ACC112 (cell line): ENCODE measurements around the gene TMEM81.

Experiments used
- H2AFZ ChIP-seq: fragments of 200-600 bp; sonication (generic); one replicate; pipeline ENCODE4 v1.6.0; 2017; ENCODE audit warnings: antibody characterized with exemption, low read length; ENCODE audit not compliant: unreplicated experiment
- H3K27ac ChIP-seq: fragments of 200-600 bp; sonication (generic); 2 replicates; pipeline ENCODE4 v1.5.1; 2014; ENCODE audit warnings: low read depth, mild to moderate bottlenecking, antibody characterized with exemption, low read length, moderate library complexity
- H3K27me3 ChIP-seq: fragments of 200-600 bp; sonication (generic); 2 replicates; pipeline ENCODE4 v1.6.1; 2014; ENCODE audit warnings: mild to moderate bottlenecking, antibody characterized with exemption, low read length, moderate library complexity, mixed read lengths; ENCODE audit not compliant: insufficient read depth
- H3K36me3 ChIP-seq: fragments of 200-600 bp; sonication (generic); 2 replicates; pipeline ENCODE4 v1.6.1; 2016; ENCODE audit warnings: mild to moderate bottlenecking, antibody characterized with exemption, low read length, moderate library complexity, mixed read lengths; ENCODE audit not compliant: insufficient read depth
- H3K4me1 ChIP-seq: fragments of 200-600 bp; sonication (generic); one replicate; pipeline ENCODE4 v1.6.1; 2016; ENCODE audit warnings: low read length, mixed read lengths; ENCODE audit not compliant: insufficient read depth, unreplicated experiment, control insufficient read depth
- H3K4me3 ChIP-seq: fragments of 200-600 bp; sonication (generic); 2 replicates; pipeline ENCODE4 v1.5.1; 2014; ENCODE audit warnings: mild to moderate bottlenecking, low read depth, low read length
- H3K79me2 ChIP-seq: fragments of 200-600 bp; sonication (generic); one replicate; pipeline ENCODE4 v1.6.0; 2016; ENCODE audit warnings: low read length; ENCODE audit not compliant: control insufficient read depth, unreplicated experiment, insufficient read depth

The TMEM81 gene, protein sequence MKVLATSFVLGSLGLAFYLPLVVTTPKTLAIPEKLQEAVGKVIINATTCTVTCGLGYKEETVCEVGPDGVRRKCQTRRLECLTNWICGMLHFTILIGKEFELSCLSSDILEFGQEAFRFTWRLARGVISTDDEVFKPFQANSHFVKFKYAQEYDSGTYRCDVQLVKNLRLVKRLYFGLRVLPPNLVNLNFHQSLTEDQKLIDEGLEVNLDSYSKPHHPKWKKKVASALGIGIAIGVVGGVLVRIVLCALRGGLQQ

DNA sequence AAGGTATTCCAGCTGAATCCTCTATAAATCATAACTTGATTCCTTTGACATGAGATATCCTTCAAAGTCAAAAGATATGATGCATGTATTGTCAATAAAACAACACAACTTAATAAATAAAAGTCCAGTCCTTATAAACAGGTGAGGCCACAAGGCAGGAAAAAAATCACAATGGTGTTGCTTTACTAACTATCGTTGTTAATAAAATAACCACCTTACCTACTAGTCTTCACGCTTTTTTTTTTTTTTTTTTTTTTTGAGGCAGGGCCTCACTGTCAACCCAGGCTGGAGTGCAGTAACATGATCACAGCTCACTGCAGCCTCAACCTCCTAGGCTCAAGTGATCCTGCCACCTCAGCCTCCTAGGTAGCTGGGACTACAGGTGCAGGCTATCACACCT is at the start of gene TMEM81:
Gene TMEM81, minus strand, starts transcription at position 101 of the 400 bp plus-strand sequence. CDS start 140 bp downstream, outside the sequence.
- no peaks in the 10 kb centered on the region for H3K79me2 ChIP-seq
- no peak within 1 kb of the TSS for H2AFZ ChIP-seq
- no peaks in the 10 kb centered on the region for H3K4me1 ChIP-seq
- H3K36me3 ChIP-seq = peaks cover 18% of the 10 kb centered on the region; the same call in 1 of the 2 replicates
- H3K27me3 ChIP-seq = no peaks in the 10 kb centered on the region
- no peak within 1 kb of the TSS for H3K4me3 ChIP-seq
- no peak within 1 kb of the TSS for H3K27ac ChIP-seq

DNA sequence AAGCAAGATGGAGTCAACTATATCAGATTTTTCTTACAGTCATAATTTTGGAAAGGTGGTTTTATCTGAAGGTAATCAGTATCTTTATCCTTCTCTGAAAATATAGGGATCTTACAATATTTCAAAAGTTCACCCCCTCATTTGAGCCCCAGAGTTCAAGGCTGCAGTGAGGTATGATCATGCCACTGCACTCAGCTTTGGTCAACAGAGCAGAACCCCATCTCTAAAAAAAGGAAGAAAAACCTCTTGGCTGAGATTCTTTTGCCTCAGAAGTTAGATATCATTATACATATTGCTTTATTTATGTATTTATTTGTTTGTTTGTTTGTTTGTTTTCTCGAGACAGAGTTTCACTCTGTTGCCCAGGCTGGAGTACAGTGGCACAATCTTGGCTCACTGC is 49.0 kb upstream of the TMEM81 start:
- Histone ChIP-seq H3K4me3 (no peak overlapping the region), H3K36me3 (no peaks in the 10 kb centered on the region), H3K4me1 (no peaks in the 10 kb centered on the region), H2AFZ (no peak overlapping the region), H3K27me3 (no peaks in the 10 kb centered on the region), H3K27ac (no peak overlapping the region), H3K79me2 (no peaks in the 10 kb centered on the region)

DNA sequence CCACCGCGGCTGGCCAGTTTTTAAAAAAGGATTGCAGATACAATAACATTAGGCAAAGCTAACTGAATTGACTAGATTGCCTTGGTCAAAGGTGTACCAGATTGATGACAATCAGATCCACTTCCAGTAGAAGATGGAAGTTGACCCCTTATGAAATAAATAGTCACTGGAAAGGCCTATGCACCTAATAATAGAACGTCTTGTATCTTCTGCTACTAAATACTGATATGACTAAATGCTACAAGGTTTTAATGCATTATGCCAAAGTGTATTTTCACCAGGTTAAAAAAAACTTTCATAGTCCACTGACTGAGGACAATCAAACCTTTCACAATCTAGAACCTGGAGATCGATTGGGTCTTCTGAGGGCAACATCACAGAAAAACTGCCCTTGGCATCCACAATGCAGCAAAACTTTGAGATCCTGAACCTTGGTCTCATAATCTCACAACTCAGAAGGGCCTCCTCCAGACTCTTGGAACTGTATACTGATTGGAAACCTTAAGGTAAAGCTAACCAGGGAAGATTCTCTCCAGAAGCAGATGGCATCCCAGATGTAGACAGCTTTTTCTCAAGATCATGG is 45.3 kb upstream of the TMEM81 start:
- Histone ChIP-seq H2AFZ (no peak overlapping the region), H3K27ac (no peak overlapping the region), H3K36me3 (no peaks in the 10 kb centered on the region), H3K4me1 (no peaks in the 10 kb centered on the region), H3K4me3 (no peak overlapping the region), H3K27me3 (no peaks in the 10 kb centered on the region), H3K79me2 (no peaks in the 10 kb centered on the region)

DNA sequence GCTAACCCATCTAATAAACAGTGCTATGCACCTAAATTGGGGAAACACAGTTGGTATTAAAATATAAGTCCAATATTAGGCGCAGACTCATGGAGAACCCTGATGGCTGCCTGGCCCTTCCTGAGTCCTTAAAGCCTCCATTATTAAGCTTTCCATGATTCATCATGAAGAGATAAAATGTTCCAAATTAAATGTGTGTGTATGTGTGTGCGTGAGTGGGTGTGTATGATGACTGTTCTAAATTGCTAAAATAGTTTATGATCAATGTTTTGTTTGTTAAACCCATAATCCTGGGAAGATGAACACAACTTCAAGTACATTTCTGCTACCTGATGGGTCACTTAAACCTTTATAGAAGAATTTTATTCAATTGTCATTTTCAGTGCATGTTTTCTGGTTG is 43.8 kb upstream of the TMEM81 start:
- Histone ChIP-seq H3K36me3 (no peaks in the 10 kb centered on the region), H3K4me1 (no peaks in the 10 kb centered on the region), H3K4me3 (no peak overlapping the region), H3K27ac (no peak overlapping the region), H3K27me3 (no peaks in the 10 kb centered on the region), H2AFZ (no peak overlapping the region), H3K79me2 (no peaks in the 10 kb centered on the region)

DNA sequence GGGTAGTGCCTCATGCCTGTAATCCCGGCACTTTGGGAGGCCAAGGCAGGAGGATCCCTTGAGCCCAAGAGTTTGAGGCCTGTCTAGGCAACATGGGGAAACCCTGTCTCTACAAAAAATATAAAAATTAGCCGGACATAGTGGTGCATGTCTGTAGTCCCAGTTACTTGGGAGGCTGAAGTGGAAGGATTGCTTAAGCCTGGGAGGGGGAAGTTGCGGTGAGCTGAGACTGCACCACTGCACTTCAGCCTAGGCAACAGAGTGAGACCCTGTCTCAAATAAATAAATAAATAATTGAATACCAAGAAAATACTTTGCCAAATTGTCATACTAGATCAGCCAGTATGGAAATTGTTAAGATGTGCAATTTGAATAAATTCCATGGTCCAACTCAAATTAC is 43.4 kb upstream of the TMEM81 start:
- peaks cover 4% of the 10 kb centered on the region for H3K4me1 ChIP-seq
- H3K4me3 ChIP-seq = no peak overlapping the region
- H3K27ac ChIP-seq = no peak overlapping the region
- H3K27me3 ChIP-seq = no peaks in the 10 kb centered on the region
- no peak overlapping the region for H2AFZ ChIP-seq
- H3K36me3 ChIP-seq = no peaks in the 10 kb centered on the region
- H3K79me2 ChIP-seq = no peaks in the 10 kb centered on the region

DNA sequence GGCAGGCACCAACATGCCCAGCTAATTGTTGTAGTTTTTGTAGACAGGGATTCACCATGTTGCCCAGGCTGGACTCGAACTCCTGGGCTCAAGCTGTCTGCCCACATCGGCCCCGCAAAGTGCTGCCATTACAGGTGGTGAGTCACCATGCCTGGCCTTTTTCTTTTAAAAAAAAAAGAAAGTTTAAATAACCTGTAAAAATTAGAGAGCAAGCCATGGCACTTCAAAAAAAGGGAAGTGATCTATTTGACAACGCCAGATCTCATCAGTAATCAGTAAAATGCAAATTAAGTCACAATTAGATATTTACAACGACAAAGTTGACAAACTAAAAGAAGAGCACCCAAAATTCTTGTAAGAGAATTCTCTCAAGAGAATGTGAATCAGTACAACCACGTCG is 40.5 kb upstream of the TMEM81 start:
- Histone ChIP-seq H3K27ac (no peak overlapping the region), H2AFZ (no peak overlapping the region), H3K36me3 (no peaks in the 10 kb centered on the region)

DNA sequence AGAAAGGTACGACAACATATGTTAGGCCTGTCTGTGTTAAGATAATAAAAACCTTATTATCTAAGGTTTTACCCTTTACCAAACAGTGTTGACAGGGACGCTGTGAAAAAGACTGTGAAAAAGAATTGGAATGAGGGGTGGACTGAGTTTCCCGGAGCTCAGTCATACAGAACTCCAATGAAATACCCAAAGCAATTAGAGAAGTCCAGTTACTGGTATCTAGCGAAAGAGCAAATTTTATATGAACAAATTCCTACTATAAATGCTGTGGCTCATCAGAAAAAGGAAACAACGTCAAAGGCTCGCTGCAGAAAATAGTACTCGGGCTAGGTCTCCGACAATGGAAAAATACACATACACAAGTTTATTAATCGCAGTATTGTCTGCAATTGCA is 38.2 kb upstream of the TMEM81 start:
- Histone ChIP-seq H3K4me1 (peaks cover 19% of the 10 kb centered on the region), H3K27me3 (no peaks in the 10 kb centered on the region), H3K27ac (peak overlapping the region; percentile 93), H2AFZ (peak overlapping the region; percentile 100), H3K36me3 (no peaks in the 10 kb centered on the region), H3K4me3 (peak overlapping the region; percentile 95), H3K79me2 (peaks cover 34% of the 10 kb centered on the region)

More for the DNA sequence above, 40.5 kb upstream of the TMEM81 start:
- no peak overlapping the region for H3K4me3 ChIP-seq
- H3K27me3 ChIP-seq = no peaks in the 10 kb centered on the region
- peaks cover 21% of the 10 kb centered on the region for H3K79me2 ChIP-seq
- H3K4me1 ChIP-seq = peaks cover 18% of the 10 kb centered on the region

DNA sequence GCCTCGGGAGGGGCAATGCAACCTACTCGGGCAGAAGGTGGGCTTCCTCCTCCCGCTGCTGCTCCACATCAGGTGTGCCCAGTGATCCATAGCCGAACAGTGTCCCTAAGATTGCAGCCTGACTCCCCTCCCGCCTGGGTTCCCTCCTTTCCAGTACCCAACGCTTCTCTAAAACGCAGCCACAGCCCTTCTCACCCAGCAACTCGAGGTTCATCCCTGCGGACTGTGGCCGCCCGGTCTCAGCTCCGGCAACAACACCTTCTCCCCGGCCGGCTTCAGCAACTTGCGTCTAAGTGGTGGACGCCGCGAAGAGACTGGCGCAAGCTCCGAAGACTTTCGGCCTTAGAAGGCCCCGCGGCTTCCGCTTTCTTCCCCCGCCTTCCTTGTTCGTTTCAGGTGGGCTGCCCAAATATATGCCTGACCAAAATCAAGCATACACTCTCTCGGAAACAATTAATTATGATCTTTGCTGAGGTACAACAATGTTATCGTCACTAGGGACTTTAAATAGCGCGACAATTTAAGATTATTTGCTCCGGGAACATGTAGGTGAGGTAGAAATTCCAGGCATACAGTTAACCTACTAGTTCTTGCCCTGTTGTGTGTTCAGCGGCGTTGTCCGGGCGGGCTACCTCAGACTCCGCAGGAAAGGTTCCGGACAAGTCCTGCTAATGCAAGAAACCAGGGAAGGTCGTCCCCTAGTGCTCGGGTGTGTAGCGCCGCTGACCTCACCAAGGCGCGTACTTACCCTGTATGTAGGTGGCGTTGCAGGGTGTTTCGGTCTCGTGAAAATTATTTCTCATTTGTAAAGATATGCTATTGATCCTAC is 37.6 kb upstream of the TMEM81 start, which contains the start of gene RBBP5:
Gene RBBP5, minus strand, starts transcription at position 319 of the 829 bp plus-strand sequence. Its CDS starts 105 bp downstream, at position 214.
- peak within 1 kb of the TSS; percentile 95 for H3K4me3 ChIP-seq
- peaks cover 34% of the 10 kb centered on the region for H3K79me2 ChIP-seq
- H3K4me1 ChIP-seq = peaks cover 19% of the 10 kb centered on the region
- H3K27ac ChIP-seq = peak within 1 kb of the TSS; percentile 93
- no peaks in the 10 kb centered on the region for H3K36me3 ChIP-seq
- peak within 1 kb of the TSS; percentile 100 for H2AFZ ChIP-seq
- no peaks in the 10 kb centered on the region for H3K27me3 ChIP-seq

DNA sequence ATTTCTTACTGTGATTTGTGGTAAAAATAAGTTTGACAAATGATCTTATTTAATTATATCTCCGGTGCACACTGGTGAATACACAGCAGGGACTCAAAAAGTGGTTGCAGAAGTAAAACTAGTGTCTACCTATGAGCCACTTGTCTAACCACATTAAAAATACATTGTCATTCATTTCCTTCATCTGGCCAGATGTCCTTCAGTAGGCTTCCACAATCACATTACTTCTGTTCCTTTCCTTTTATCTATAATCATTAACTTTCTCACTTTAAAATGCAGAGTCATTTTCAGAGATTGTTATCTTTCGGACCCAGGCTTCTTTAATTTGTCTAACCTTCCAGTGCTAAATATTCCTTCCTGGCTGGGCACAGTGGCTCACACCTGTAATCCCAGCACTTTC is 34.5 kb upstream of the TMEM81 start:
- no peak overlapping the region for H3K4me3 ChIP-seq
- no peaks in the 10 kb centered on the region for H3K27me3 ChIP-seq
- peaks cover 19% of the 10 kb centered on the region for H3K4me1 ChIP-seq
- H3K79me2 ChIP-seq = peaks cover 45% of the 10 kb centered on the region
- H2AFZ ChIP-seq = no peak overlapping the region
- peaks cover 7% of the 10 kb centered on the region for H3K36me3 ChIP-seq
- no peak overlapping the region for H3K27ac ChIP-seq

DNA sequence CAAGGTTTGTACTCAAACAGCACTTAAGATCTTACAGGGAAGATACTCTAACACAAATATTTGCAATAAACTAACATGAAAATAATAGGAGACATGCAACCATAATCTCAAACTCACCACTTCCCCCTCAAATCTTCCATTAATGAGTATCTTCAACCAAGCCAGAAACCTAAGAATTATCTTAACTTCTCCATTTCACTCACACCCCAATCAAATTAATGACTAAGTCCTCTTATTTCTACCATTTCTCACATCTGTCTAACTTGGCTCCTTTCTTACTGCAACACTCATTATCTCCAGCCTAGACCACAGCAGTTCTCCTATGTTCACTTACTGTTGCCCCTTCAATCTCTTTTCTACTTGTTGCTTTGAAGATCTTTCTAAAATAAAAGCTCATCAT is 27.1 kb upstream of the TMEM81 start:
- Histone ChIP-seq H3K36me3 (peaks cover 11% of the 10 kb centered on the region), H3K27ac (no peak overlapping the region), H2AFZ (no peak overlapping the region), H3K27me3 (no peaks in the 10 kb centered on the region), H3K79me2 (peaks cover 10% of the 10 kb centered on the region), H3K4me3 (no peak overlapping the region), H3K4me1 (no peaks in the 10 kb centered on the region)
